T-helper 2 cell (primary cell): Measurements from ENCODE around the gene EPHA5.

Experiments
- DNase-seq, 5 experiments: peaks; one replicate each; pipeline versions ENCODE4 v3.0.0 to v3.0.0-alpha.2; 2012 to 2022

Gene EPHA5

DNA sequence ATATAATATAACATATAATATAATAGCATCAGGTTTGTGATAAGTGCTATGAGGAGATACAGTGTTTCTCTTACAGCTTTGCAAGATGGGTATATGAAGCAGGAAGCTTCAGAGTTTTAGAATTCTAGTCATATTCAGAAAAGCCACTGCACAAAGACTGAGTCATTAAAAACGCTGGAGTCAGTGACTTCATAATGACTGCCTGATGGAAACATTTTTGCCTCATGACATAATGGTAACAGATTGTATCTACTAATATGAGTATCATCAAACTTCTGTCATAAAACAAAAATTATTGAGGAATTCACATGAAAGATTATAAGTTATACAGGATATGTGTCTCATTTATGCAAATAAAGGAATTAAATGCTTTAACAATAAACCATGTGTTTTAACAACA is 46.8 kb downstream of the EPHA5 start:
- DNase-seq, result no peak

GRCh38 chr4:65617416-65617815 is 52.9 kb downstream of the EPHA5 start:
- no peak for DNase-seq

- DNase-seq, result no peak
Measured at GRCh38 chr4:65604515-65604914, 65.8 kb downstream of the EPHA5 start.

DNA sequence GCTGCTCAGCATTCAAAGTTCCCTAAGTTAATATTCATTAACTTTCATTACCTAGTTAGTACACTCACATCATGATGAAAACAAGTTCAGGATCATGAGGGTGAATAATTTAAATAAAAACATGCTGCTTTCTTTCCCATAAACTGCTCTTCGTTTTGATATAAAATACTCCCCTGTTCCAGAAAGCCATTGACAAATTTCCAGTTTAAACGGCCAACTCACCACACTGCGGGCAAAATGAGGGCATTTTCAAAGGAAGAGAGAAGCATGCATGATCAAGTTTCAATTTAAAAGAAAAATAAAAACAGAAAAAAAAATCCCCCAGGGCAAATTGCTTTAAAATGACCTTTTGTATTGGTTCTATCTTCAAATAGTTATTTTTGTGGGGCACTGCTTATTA is 69.6 kb downstream of the EPHA5 start:
- no peak for DNase-seq

DNA sequence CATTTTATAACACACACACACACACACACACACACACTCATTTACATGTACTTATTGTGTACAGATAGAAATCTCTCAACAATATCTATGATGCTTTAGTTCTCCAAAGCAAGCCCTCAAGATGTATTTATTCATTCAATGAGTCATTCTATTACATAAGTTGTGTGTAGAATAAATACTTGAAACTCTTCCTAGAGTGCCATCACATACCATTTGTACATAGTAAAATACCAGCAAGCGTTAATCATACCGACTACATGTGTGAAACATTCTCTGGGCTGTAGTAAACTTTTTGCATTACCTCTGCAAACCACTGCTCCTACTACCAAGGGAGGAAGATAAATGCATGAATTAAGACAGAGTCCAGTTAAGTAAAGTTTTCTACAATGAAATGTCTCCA is 70.9 kb downstream of the EPHA5 start:
- DNase-seq, result no peak

GRCh38 chr4:65597697-65598096 is 72.6 kb downstream of the EPHA5 start:
- no peak for DNase-seq

GRCh38 chr4:65592089-65592488 is 78.2 kb downstream of the EPHA5 start:
- DNase-seq, result no peak

DNA sequence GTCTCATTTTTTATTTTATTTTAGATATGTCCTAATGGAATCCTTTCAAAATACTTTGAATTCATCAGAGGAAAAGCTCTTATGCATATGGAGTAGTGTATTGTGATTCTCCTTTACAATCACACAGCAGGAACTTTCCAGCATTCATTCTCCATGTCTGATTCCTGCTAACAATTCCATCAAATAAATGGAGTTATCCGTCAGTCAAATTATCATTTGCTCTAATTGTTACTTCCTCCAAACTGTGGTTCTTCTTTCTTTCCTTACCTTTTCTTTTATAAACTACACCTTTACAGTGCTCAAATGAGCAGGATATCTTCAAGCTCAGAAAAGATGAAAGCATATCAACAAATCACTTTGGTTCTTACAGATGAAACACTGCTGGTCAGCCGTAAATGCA is 80.4 kb downstream of the EPHA5 start:
- no peak for DNase-seq

DNA sequence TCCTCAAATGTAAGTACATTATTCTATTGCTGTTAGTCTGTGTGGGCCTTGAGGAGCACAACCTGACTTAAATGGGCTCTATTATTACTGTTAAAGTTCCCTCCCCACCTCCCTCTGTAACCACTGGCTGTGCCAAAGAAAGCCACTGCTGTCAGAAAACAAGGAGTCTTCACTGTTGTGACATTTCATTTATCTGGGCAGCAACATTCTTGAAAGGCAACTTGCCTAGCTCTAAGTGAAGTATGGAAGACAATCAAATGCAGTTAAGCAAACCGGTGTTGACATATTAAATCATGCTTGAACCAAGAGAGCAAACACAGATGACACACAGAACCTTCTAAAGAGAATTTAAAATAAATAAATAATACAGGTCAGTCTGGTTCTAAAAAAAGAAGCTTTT is 81.0 kb downstream of the EPHA5 start:
- no peak for DNase-seq

DNA sequence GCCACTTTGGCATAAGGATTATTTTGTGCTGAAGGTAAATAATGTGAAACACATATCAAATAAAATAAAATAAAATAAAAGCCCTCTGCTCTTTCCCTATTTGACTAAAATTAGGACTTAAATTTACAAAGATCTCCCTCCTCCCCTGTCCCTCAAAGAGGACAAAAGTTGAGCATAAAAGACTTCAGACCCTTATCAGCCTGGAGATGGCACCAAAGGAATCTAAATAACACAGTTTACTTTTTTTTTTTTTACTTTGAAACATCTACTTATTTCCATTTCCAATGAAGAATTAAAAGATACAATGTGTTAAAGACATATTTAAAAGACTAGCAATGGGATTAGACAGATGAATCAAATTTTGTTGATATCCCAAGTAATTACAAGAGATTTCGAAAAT is 89.7 kb downstream of the EPHA5 start:
- DNase-seq, result no peak

DNA sequence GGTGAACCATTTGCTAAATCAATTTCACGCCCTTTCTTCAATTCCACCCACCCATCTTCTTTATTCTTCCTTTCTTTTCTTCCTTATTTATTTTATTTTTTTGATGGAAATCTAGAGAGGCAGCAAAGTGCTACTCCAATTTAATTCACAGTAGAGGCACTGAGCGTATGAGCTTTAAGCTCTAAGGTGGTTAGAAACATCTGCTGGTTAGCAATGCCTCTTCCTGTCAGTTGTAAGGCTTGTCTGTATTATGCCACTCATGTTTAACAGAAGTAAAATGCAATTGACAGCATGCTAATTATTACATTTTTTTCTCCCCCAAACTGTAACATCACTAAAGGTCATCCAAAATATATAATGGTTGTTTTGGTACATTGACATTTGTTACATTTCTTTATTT is 103.8 kb downstream of the EPHA5 start:
- no peak for DNase-seq

DNA sequence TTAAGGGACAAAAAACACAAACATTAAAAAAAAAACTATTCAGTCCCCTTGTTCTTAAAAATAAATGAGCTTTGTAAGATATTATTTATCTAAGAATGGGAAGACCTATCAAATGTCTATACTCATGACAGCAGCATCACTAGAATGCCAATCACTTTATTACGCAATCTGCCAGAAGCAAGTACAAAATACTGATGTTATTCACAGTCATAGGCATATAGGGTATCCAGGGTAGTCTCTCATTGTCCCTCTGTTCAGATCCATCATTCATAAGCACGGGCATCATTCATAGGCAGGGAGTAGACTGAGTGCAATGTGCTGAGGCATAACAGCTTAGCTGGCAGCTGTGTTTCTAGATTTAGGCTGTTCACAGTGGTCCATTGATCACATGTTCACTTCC is 109.1 kb downstream of the EPHA5 start:
- DNase-seq, result no peak

GRCh38 chr4:65559270-65559669 is 111.0 kb downstream of the EPHA5 start:
- DNase-seq, result no peak

GRCh38 chr4:65552057-65552456 is 118.2 kb downstream of the EPHA5 start:
- DNase-seq, result no peak

GRCh38 chr4:65550500-65550899 is 119.8 kb downstream of the EPHA5 start:
- no peak for DNase-seq

DNA sequence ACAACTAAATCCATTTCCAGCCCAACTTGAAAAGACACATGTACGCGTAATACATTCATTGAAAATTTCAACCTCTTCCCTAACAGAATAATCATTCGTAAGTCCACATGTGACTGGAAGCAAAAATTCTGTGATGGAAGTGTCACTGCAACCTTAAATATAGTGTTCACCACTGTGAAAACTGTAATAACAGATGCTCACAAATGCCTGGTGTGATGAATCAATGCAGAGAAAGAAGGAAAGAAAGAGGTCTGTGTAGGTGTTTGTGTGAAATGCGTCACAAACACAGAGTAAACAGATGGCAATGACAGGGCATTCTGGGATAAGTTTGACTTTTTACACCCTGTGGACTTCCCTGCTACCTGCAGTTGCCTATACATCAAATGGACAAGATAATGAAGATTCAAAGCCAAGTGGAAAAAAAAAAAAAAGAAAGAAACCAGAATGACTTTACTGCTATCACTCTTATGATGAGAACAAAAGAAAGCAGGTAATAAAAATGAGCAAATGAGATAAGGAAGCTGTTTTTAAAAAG is 123.3 kb downstream of the EPHA5 start:
- no peak for DNase-seq

- no peak for DNase-seq
Measured at GRCh38 chr4:65538571-65538970, 131.7 kb downstream of the EPHA5 start.

- no peak for DNase-seq
Measured at GRCh38 chr4:65535113-65535512, 135.2 kb downstream of the EPHA5 start.

DNA sequence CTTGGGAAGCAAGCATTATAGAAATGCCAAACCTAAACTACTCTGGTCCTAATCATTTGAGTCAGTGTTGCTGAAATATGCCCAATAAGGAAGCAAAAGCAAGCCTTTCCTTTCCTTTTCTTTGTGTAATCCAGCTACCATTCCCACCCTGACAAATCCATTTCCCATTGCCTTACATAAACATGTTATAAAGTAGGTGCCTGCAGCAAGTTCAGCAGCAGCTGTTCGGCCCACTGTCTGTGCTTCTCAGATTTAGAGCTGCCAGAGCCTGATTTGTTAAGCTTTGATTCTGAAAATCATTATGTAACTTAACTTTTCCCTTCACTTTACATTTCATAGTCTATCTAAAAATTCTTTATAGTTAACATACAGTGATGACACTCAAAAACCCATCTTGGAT is 148.6 kb downstream of the EPHA5 start:
- no peak for DNase-seq

DNA sequence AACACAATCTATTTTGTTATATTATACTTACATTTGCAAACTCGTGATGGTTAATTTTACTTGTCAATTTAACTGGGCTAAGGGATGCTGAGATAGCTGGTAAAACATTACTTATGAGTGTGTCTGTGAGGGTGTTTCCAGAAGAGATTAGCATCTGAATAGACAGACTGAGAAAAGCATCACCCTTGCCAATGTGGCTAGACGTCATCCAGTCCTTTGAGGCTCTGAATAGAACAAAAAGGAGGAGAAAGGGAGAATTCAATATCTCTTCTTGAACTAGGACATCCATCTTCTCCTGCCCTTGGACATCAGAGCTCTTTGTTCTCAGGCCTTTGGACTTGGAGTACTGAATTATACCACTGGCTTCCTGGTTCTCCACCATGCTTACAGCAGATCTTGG is 154.6 kb downstream of the EPHA5 start:
- no peak for DNase-seq

DNA sequence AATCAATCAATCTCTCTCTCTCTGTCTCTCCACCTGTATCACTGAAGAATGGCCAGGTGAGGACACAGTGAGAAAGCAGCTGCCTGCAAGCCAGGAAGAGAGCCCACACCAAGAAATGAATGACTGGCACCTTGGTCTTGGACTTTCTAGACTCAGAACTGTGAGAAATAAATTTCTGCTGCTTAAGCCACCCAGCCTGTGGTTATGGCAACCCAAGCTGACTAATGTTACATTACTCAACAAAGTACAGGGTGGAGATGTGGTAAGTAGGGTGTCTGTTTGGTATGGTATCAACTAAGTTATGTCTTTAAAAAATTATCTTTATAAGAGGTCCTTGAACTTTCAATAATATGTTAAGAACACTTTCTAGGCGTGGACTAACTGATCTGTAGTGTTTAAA is 159.3 kb downstream of the EPHA5 start:
- DNase-seq, result no peak

GRCh38 chr4:65508168-65508567 is 162.1 kb downstream of the EPHA5 start:
- DNase-seq, result no peak

DNA sequence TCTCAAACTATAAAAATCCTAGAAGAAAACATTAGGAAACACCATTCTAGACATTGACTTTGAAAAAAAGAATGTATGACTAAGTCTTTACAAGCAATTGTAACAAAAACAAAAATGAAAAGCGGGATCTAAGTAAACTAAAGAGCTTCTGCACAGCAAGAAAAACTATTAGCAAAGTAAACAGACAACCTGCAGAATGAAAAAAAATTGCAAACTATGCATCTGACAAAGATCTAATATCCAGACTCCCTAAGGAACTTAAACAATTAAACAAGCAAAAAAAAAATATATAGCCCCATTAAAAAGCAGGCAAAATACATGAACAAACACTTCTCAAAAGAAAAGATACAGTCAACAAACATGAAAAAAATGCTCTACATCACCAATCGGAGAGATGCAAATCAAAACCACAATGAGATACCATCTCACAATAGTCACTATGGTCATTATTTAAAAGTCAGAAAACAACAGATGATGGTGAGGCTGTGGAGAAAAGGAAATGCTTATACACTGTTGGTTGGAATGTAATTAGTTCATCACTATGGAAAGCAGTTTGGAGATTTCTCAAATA is 168.1 kb downstream of the EPHA5 start:
- no peak for DNase-seq

DNA sequence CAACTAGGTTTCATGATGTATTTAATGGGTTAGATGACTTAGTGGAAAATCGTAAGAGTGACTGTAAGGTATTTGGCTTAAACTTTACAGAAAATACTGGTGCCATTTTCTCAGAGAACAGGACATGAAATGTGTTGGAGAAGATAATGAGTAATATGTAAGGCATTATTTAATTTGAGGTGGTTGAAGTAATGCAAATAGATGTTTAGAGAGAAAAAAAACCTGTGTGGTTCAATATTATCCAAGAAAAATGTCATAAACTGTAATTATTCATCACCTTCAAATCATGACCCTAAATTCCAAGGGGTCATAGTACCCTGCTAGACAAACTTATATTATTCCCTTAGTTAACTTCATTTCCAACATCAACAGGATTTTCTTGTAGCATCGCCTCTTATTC is 171.7 kb downstream of the EPHA5 start:
- DNase-seq, result no peak

DNA sequence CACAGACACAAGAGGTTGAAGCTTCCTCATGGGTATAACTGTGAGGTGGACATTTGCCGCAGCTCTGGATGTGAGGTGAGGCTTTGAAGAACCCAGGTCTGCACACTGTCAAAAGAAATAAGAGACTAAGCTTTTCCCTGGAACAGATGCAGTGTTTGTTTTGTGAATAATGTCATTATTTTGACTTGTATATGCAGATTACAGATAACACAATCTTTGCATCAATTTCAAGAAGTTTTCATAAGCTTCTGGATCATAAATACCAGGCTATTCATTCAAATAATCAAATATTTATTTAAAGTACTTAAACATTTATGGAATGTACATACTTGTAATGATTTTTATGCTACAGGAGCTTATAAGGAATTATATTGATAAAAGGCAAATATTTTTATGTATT is 174.8 kb downstream of the EPHA5 start:
- DNase-seq, result no peak

- DNase-seq, result no peak
Measured at GRCh38 chr4:65482410-65482809, 187.9 kb downstream of the EPHA5 start.
